CD14-positive monocyte (primary cell): ENCODE measurements around the gene FOXD4. TPM values are rescaled to one million over a fixed set of nuclear protein-coding genes. Genes with fewer than 3 reads are reported as not detected.
"Not testable (repeated sequence)": the region's sequence is repeated elsewhere in the genome, so short reads cannot be mapped to it uniquely, and the experiment has no call there.

Experiments
- DNase-seq, 3 donors: peaks; one replicate each; pipeline ENCODE4 v3.0.0-alpha.2; 2011 to 2022
- H2AFZ ChIP-seq: 2 replicates; pipeline ENCODE4 v1.6.0; 2012; ENCODE audit warnings: mild to moderate bottlenecking, low read depth, low read length, inconsistent platforms; ENCODE audit not compliant: insufficient read depth, poor library complexity, severe bottlenecking
- H3K27ac ChIP-seq, 2 donors: 1 replicate in 1 of 2; 2 replicates in 1 of 2; pipeline ENCODE4 v1.5.1; 2012 to 2013; ENCODE audit warnings: low read length in 2 of 2, control low read depth in 1 of 2, inconsistent platforms in 1 of 2, low read depth in 1 of 2, mild to moderate bottlenecking in 1 of 2
- H3K27me3 ChIP-seq, 2 donors: one replicate each; pipeline versions ENCODE4 v1.6.0 to v1.6.1; 2011 to 2013; ENCODE audit warnings: low read length in 2 of 2; ENCODE audit not compliant: control insufficient read depth in 2 of 2, insufficient read depth in 2 of 2
- H3K36me3 ChIP-seq, 2 donors: replicated peaks in 1 of 2; 1 replicate in 1 of 2; 2 replicates in 1 of 2; pipeline versions ENCODE4 v1.5.1 to v1.6.1; 2012 to 2013; ENCODE audit warnings: low read length in 2 of 2, control low read depth in 1 of 2, inconsistent platforms in 1 of 2, mild to moderate bottlenecking in 1 of 2; ENCODE audit not compliant: insufficient read depth in 2 of 2, control insufficient read depth in 1 of 2
- H3K4me1 ChIP-seq, 2 donors: 1 replicate in 1 of 2; 2 replicates in 1 of 2; pipeline versions ENCODE4 v1.5.1 to v1.6.1; 2012 to 2013; ENCODE audit warnings: low read length in 2 of 2, control low read depth in 1 of 2, inconsistent platforms in 1 of 2, mild to moderate bottlenecking in 1 of 2, moderate library complexity in 1 of 2; ENCODE audit not compliant: insufficient read depth in 2 of 2, control insufficient read depth in 1 of 2
- H3K4me2 ChIP-seq: replicated peaks from 2 replicates; pipeline ENCODE3; 2012; ENCODE audit warnings: low read length, moderate library complexity, mild to moderate bottlenecking; ENCODE audit not compliant: poor library complexity, severe bottlenecking; ENCODE audit errors: extremely low read depth
- H3K4me3 ChIP-seq, 3 experiments: fragments of 200-600 bp in 1 of 3; sonication (generic) in 1 of 3; replicated peaks in 1 of 3; 1 replicate in 2 of 3; 2 replicates in 1 of 3; pipeline ENCODE4 v1.5.1; 2011 to 2013; ENCODE audit warnings: low read length in 3 of 3, mild to moderate bottlenecking in 3 of 3, control low read depth in 2 of 3, low read depth in 2 of 3, inconsistent platforms in 1 of 3, moderate library complexity in 1 of 3
- H3K79me2 ChIP-seq: 2 replicates; pipeline ENCODE4 v1.6.0; 2012; ENCODE audit warnings: mild to moderate bottlenecking, control low read depth, inconsistent platforms, low read length, moderate library complexity; ENCODE audit not compliant: insufficient read depth
- H3K9ac ChIP-seq: 2 replicates; pipeline ENCODE4 v1.6.0; 2017; ENCODE audit warnings: low read length, mild to moderate bottlenecking; ENCODE audit not compliant: insufficient read depth, poor library complexity, severe bottlenecking
- H3K9me3 ChIP-seq, 2 donors: replicated peaks in 1 of 2; 1 replicate in 1 of 2; 2 replicates in 1 of 2; pipeline versions ENCODE4 v1.5.1 to v1.6.1; 2012 to 2013; ENCODE audit warnings: low read length in 2 of 2, control low read depth in 1 of 2; ENCODE audit not compliant: control insufficient read depth in 1 of 2, insufficient read depth in 1 of 2
- H4K20me1 ChIP-seq: 2 replicates; pipeline ENCODE4 v1.6.0; 2012; ENCODE audit warnings: mild to moderate bottlenecking, low read length, control low read depth, moderate library complexity; ENCODE audit not compliant: insufficient read depth
- H3K27ac Mint-ChIP-seq, 7 donors: one replicate each; pipeline ENCODE4 v1.8.0; 2020; ENCODE audit warnings: mild to moderate bottlenecking in 7 of 7, mixed read lengths in 7 of 7, moderate library complexity in 6 of 7, inconsistent platforms in 2 of 7
- H3K27me3 Mint-ChIP-seq, 3 donors: one replicate each; pipeline ENCODE4 v1.8.0; 2021 to 2022; ENCODE audit warnings: low read depth in 3 of 3, mild to moderate bottlenecking in 3 of 3, mixed read lengths in 3 of 3, moderate library complexity in 3 of 3, inconsistent platforms in 1 of 3
- H3K36me3 Mint-ChIP-seq, 2 donors: one replicate each; pipeline ENCODE4 v1.8.0; 2020; ENCODE audit warnings: mixed read lengths in 2 of 2, inconsistent platforms in 1 of 2, mild to moderate bottlenecking in 1 of 2
- H3K4me1 Mint-ChIP-seq: one replicate; pipeline ENCODE4 v1.8.0; 2020; ENCODE audit warnings: mild to moderate bottlenecking, mixed read lengths
- H3K4me3 Mint-ChIP-seq, 2 donors: one replicate each; pipeline ENCODE4 v1.8.0; 2020; ENCODE audit warnings: mild to moderate bottlenecking in 2 of 2, mixed read lengths in 2 of 2, moderate library complexity in 1 of 2
- H3K9me3 Mint-ChIP-seq, 7 donors: one replicate each; pipeline ENCODE4 v1.8.0; 2020 to 2022; ENCODE audit warnings: mixed read lengths in 7 of 7, mild to moderate bottlenecking in 6 of 7, moderate library complexity in 6 of 7, inconsistent platforms in 2 of 7
- WGBS: methylation state at CpG from one replicate; pipeline ENCODE4 v1.1.5; 2013; ENCODE audit warnings: missing lambda C conversion rate; ENCODE audit not compliant: insufficient coverage; 5-methylcytosine and 5-hydroxymethylcytosine counted together
- intact Hi-C, 2 donors: fragments of 100-400 bp; cut with micrococcal nuclease; formaldehyde crosslinking; loops; one replicate each; pipeline versions ENCODE4 v1.15.0 to v1.15.1; 2023
- polyA plus RNA-seq, 3 donors: library from polyadenylated mRNA; depleted of rRNA in 1 of 3; unstranded in 2 of 3; stranded (reverse) in 1 of 3; fragments of 300-500 nt in 2 of 3; fragments of >200 nt in 1 of 3; fragmentation: Illumina TruSeq in 2 of 3; gene quantifications; 1 replicate in 2 of 3; 2 replicates in 1 of 3; pipeline ENCODE4 v1.2.3, GENCODE V29; 2012 to 2021
- TF ChIP-seq, protein P1 (sequence below): fragments of 200-600 bp; IDR thresholded peaks from one replicate; pipeline ENCODE4 v1.8.0; 2022; ENCODE audit warnings: antibody characterized with exemption, mild to moderate bottlenecking

FOXD4 gene
- polyA plus RNA-seq, 3 donors = not detected

DNA sequence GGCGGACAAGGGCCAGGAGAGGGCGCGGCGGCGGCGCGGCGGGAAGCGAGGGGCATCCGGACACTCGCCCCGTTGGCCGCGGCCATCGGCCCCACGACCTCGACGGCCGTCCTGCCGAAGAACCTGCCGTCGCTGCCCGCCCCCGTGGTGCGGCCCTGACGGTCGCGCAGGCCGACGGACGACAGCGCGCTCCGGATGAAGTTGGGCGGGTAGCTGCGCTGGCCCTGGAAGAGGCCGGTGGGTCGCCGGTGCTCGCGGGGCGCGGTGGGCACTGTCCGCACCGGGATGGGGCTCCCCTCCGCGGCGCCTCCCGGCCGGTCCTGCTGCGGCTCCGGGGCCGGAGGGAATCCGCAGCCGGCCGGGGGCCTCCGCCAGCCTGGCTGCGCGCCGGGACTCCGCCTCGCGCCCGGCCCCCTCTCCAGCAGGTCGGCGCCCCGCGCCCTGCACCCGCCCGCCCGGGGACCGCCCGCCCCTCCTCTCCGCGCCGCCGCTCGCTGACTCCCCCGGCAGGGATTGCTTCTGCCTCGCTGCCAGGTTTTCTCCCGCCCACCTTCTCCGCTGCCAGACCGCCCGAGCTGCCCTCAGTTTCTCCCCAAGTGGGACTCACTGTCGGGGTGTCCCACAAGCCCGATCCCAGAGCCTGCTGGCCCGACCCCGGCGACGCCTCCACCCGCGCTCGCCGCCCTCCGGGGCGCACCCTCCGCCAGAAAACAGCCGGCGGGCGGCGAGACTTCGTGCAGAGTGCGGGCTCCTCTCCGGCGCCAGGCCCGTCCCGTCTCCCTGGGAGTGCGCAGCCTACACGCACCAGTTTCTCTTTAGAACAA is 44.9 kb downstream of the FOXD4 start:
- peaks cover 2 to 17% of the 10 kb centered on the region in 2 donors for H3K27me3 ChIP-seq
- H3K36me3 ChIP-seq, H3K9me3 Mint-ChIP-seq, H3K9me3 ChIP-seq, H4K20me1 ChIP-seq, H3K9ac ChIP-seq, H3K27ac ChIP-seq, DNase-seq, intact Hi-C loops, H3K79me2 ChIP-seq, H3K4me1 ChIP-seq, H3K36me3 Mint-ChIP-seq: not testable (repeated sequence)
- H3K27ac Mint-ChIP-seq = peak overlapping the region in 1 of 7 donors; percentile 25
- TF ChIP-seq, protein P1, sequence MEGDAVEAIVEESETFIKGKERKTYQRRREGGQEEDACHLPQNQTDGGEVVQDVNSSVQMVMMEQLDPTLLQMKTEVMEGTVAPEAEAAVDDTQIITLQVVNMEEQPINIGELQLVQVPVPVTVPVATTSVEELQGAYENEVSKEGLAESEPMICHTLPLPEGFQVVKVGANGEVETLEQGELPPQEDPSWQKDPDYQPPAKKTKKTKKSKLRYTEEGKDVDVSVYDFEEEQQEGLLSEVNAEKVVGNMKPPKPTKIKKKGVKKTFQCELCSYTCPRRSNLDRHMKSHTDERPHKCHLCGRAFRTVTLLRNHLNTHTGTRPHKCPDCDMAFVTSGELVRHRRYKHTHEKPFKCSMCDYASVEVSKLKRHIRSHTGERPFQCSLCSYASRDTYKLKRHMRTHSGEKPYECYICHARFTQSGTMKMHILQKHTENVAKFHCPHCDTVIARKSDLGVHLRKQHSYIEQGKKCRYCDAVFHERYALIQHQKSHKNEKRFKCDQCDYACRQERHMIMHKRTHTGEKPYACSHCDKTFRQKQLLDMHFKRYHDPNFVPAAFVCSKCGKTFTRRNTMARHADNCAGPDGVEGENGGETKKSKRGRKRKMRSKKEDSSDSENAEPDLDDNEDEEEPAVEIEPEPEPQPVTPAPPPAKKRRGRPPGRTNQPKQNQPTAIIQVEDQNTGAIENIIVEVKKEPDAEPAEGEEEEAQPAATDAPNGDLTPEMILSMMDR = peak; percentile 10
- H3K4me3 ChIP-seq = peak overlapping the region; percentile 14 to 65 (median 18)
- under 1% methylated on average over 74 of the region's 109 CpGs for WGBS
- peaks cover 12% of the 10 kb centered on the region for H3K4me1 Mint-ChIP-seq
- peak overlapping the region; percentile 54 for H3K4me2 ChIP-seq
- H3K4me3 Mint-ChIP-seq = peak overlapping the region; percentile 76 to 89
- peaks cover 16 to 29% (median 29%) of the 10 kb centered on the region in 3 donors for H3K27me3 Mint-ChIP-seq
- H2AFZ ChIP-seq = peak overlapping the region; percentile 59

Other genes starting within 250 kb of the FOXD4 start
- gene WASHC1, start 89.0 kb downstream of the FOXD4 start, polyA plus RNA-seq = 10 to 100 TPM in 1 of 3 donors, 1 to 10 TPM in 1, under 1 TPM in 1; 0.85 to 24.0 (median 1.4) TPM
- gene ZNG1A, start 60.6 kb upstream of the FOXD4 start, polyA plus RNA-seq = 10 to 100 TPM; 26.7 to 70.5 (median 53.1) TPM
- gene DOCK8, start 96.4 kb upstream of the FOXD4 start, polyA plus RNA-seq = 100 to 1,000 TPM in 1 of 3 donors, 10 to 100 TPM in 2; 46.8 to 100 (median 95.4) TPM